Neuron (in vitro differentiated cells): ENCODE results near the gene SVOPL.

Source experiments
- H2AFZ ChIP-seq: one replicate; pipeline ENCODE4 v1.6.1; 2013; ENCODE audit warnings: low read depth, mild to moderate bottlenecking, inconsistent platforms, low read length, moderate library complexity
- H3K27me3 ChIP-seq: one replicate; pipeline ENCODE4 v1.6.1; 2013; ENCODE audit warnings: low read length; ENCODE audit not compliant: insufficient read depth
- H3K36me3 ChIP-seq: one replicate; pipeline ENCODE4 v1.6.1; 2013; ENCODE audit warnings: low read length; ENCODE audit not compliant: insufficient read depth
- H3K4me1 ChIP-seq: one replicate; pipeline ENCODE4 v1.6.1; 2013; ENCODE audit warnings: low read length; ENCODE audit not compliant: insufficient read depth
- H3K4me3 ChIP-seq: 2 replicates; pipeline ENCODE4 v1.5.1; 2013; ENCODE audit warnings: mild to moderate bottlenecking, low read length, moderate library complexity
- H3K9me3 ChIP-seq: one replicate; pipeline ENCODE4 v1.6.1; 2013; ENCODE audit warnings: low read length

Gene SVOPL

DNA sequence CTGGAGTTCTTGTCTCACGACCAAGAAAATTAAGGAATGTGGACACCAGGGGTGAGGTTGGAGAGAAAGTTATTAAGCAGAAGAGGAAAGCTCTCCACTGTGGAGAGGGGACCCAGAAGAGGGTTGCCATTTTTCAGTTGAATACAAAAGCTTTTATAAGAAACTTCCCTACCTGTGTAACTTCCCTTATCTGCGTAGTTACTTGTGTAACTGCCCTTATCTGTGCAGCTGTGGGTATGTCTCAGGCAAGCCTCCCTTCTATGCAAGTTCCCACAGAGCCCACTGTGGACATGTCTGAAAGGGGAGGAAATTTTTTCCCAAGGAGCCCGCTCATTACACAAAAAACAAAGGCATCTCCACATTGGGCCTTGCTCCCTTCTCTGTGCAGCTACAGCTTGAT, 94.9 kb downstream of the SVOPL start:
- H3K4me1 ChIP-seq = peaks cover 4% of the 10 kb centered on the region

GRCh38 chr7:138603549-138604318, 97.4 kb downstream of the SVOPL start:
- H3K27me3 ChIP-seq = no peaks in the 10 kb centered on the region
- peaks cover 4% of the 10 kb centered on the region for H3K9me3 ChIP-seq
- peaks cover 4% of the 10 kb centered on the region for H3K4me1 ChIP-seq
- H3K36me3 ChIP-seq = no peaks in the 10 kb centered on the region
- no peak overlapping the region for H3K4me3 ChIP-seq
- no peak overlapping the region for H2AFZ ChIP-seq

More for the DNA sequence above, 94.9 kb downstream of the SVOPL start:
- H2AFZ ChIP-seq = no peak overlapping the region
- no peak overlapping the region for H3K4me3 ChIP-seq
- H3K27me3 ChIP-seq = no peaks in the 10 kb centered on the region
- H3K36me3 ChIP-seq = no peaks in the 10 kb centered on the region
- peaks cover 4% of the 10 kb centered on the region for H3K9me3 ChIP-seq

DNA sequence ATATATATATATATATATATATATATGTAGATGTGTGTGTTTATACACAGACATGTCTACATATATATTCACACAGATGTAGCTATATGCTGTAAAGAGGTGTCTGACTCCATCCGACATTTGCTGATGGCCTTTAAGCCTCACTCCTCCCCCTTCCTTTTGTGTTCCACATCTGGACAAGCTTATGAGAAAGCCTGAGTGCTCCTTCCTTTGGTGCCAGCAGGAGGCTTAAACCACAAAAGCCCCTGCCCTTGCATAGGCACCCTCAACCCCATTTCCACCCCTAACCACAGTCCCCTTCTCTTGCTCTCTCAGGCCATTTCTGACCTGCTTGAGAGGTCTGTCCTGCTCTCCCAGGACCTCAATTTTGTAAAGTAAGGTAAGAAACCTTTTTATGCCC, 98.7 kb downstream of the SVOPL start:
- no peak overlapping the region for H3K4me3 ChIP-seq
- peaks cover 4% of the 10 kb centered on the region for H3K9me3 ChIP-seq
- H2AFZ ChIP-seq = no peak overlapping the region
- no peaks in the 10 kb centered on the region for H3K36me3 ChIP-seq
- no peaks in the 10 kb centered on the region for H3K4me1 ChIP-seq
- H3K27me3 ChIP-seq = no peaks in the 10 kb centered on the region

GRCh38 chr7:138595454-138595853, 105.7 kb downstream of the SVOPL start:
- Histone ChIP-seq H3K9me3 (no peaks in the 10 kb centered on the region), H3K4me1 (no peaks in the 10 kb centered on the region), H3K36me3 (no peaks in the 10 kb centered on the region), H3K27me3 (no peaks in the 10 kb centered on the region), H3K4me3 (no peak overlapping the region), H2AFZ (no peak overlapping the region)

GRCh38 chr7:138590154-138590553, 111.0 kb downstream of the SVOPL start:
- Histone ChIP-seq H3K9me3 (no peaks in the 10 kb centered on the region), H2AFZ (no peak overlapping the region), H3K4me1 (no peaks in the 10 kb centered on the region), H3K36me3 (peaks cover 32% of the 10 kb centered on the region), H3K4me3 (no peak overlapping the region), H3K27me3 (no peaks in the 10 kb centered on the region)

DNA sequence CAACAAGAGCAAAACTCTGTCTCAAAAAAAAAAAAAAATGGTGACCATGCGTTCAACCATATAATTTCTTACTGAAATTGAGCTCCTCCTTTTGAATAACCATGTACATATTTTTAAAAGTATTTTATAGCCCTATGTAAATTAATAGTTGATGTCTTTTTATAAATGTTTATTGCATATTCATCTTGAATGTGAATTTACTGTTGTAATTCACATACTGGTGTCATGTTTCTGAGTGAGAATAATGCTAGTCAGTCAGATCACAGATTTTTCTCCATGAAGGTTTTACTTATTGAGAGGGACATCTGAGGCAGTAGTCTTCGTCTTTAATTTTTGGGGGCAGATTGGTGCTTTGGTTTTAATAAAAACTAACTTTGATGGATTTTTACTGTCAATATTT, 112.2 kb downstream of the SVOPL start:
- no peaks in the 10 kb centered on the region for H3K4me1 ChIP-seq
- no peak overlapping the region for H2AFZ ChIP-seq
- H3K27me3 ChIP-seq = no peaks in the 10 kb centered on the region
- no peaks in the 10 kb centered on the region for H3K9me3 ChIP-seq
- H3K4me3 ChIP-seq = no peak overlapping the region
- peaks cover 42% of the 10 kb centered on the region for H3K36me3 ChIP-seq

GRCh38 chr7:138587485-138587884, 113.7 kb downstream of the SVOPL start:
- Histone ChIP-seq H3K4me1 (no peaks in the 10 kb centered on the region), H3K9me3 (no peaks in the 10 kb centered on the region), H3K36me3 (peaks cover 56% of the 10 kb centered on the region), H3K4me3 (no peak overlapping the region), H3K27me3 (no peaks in the 10 kb centered on the region), H2AFZ (no peak overlapping the region)

GRCh38 chr7:138585283-138585993, 115.7 kb downstream of the SVOPL start:
- Histone ChIP-seq H2AFZ (no peak overlapping the region), H3K4me3 (no peak overlapping the region), H3K9me3 (no peaks in the 10 kb centered on the region), H3K36me3 (peaks cover 74% of the 10 kb centered on the region), H3K27me3 (no peaks in the 10 kb centered on the region), H3K4me1 (no peaks in the 10 kb centered on the region)

DNA sequence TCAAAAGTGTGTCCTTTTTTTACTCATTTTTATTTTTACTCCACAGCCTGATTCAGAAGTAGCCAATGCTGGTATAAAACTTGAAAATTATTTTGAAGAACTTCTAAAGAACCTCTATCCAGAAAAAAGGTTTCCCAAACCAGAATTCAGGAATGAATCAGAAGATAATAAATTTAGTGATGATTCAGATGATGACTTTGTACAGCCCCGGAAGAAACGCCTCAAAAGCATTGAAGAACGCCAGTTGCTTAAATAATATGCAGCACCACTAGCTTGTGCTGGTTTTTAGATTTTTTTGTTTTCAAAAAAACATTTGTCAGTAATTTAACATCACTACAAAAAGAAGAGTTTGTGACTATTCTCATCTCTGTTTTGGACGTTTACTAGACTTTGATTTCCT, 116.5 kb downstream of the SVOPL start:
- Histone ChIP-seq H3K27me3 (no peaks in the 10 kb centered on the region), H3K9me3 (no peaks in the 10 kb centered on the region), H3K36me3 (peaks cover 81% of the 10 kb centered on the region), H2AFZ (no peak overlapping the region), H3K4me3 (no peak overlapping the region), H3K4me1 (no peaks in the 10 kb centered on the region)

GRCh38 chr7:138584283-138584682, 116.9 kb downstream of the SVOPL start:
- Histone ChIP-seq H3K27me3 (no peaks in the 10 kb centered on the region), H3K9me3 (no peaks in the 10 kb centered on the region), H3K4me3 (no peak overlapping the region), H3K36me3 (peaks cover 85% of the 10 kb centered on the region), H2AFZ (no peak overlapping the region), H3K4me1 (no peaks in the 10 kb centered on the region)

DNA sequence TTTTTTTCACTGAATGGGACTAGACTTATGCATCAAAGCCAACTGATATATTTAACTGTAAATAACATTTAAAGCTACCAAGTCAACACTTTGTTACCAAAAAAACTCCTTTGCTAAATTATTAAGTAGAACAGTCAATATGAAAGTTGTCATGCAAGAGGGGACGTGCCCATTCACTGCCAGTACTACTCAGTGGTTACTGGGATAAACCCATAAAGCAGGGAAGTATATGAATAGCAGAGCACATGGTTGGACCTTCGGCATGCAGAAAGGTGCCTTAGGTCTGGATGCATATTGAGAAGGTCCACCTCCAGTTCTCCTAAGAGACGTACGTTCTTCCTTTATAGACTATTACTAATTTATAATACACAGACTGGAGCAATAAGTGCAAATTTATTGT, 120.1 kb downstream of the SVOPL start:
- Histone ChIP-seq H3K36me3 (peaks cover 90% of the 10 kb centered on the region), H3K4me3 (no peak overlapping the region)

DNA sequence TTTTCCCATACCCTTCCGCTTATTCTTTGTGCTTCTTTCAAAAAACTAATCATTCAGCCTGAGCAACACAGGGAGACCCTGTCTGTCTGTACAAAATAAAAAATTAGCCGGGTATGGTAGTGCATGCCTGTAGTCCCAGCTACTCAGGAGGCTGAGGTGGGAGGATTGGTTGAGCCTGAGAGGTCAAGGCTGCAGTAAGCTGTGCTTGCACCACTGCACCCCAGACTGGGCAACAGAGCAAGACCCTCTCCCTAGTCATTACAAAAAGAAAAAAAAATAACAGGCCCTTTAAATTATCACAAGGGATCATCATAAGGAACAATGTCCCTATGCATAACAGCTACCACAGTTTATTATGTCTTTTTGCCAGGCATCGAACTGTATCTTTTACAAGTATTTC, 121.5 kb downstream of the SVOPL start:
- Histone ChIP-seq H3K27me3 (no peaks in the 10 kb centered on the region), H2AFZ (no peak overlapping the region), H3K4me3 (no peak overlapping the region), H3K36me3 (peaks cover 89% of the 10 kb centered on the region), H3K9me3 (no peaks in the 10 kb centered on the region), H3K4me1 (no peaks in the 10 kb centered on the region)

More for the DNA sequence above, 120.1 kb downstream of the SVOPL start:
- H3K27me3 ChIP-seq = no peaks in the 10 kb centered on the region
- no peaks in the 10 kb centered on the region for H3K9me3 ChIP-seq
- no peaks in the 10 kb centered on the region for H3K4me1 ChIP-seq
- no peak overlapping the region for H2AFZ ChIP-seq

GRCh38 chr7:138579136-138579535, 122.0 kb downstream of the SVOPL start:
- H3K9me3 ChIP-seq = no peaks in the 10 kb centered on the region
- no peaks in the 10 kb centered on the region for H3K27me3 ChIP-seq
- no peaks in the 10 kb centered on the region for H3K4me1 ChIP-seq
- no peak overlapping the region for H3K4me3 ChIP-seq
- H3K36me3 ChIP-seq = peaks cover 90% of the 10 kb centered on the region
- H2AFZ ChIP-seq = no peak overlapping the region
